Astrocyte of the spinal cord (primary cell): ENCODE results near the gene MAP4.

Source experiments
- DNase-seq: peaks from one replicate; pipeline ENCODE4 v3.0.0; 2011; ENCODE audit warnings: low read depth, low spot score
- H3K4me3 ChIP-seq: 2 replicates; pipeline ENCODE4 v1.5.1; 2011; ENCODE audit warnings: low read depth, mild to moderate bottlenecking, low read length, moderate library complexity
- CTCF ChIP-seq: IDR thresholded peaks from 2 replicates; pipeline ENCODE4 v1.5.1; 2012; ENCODE audit warnings: low read depth, mild to moderate bottlenecking, low read length, inconsistent platforms
- in situ Hi-C: cut with HindIII; loops from 2 replicates; pipeline ENCODE4 v1.10.0; 2017; ENCODE audit warnings: low sequenced_read_pairs

The MAP4 gene

GRCh38 chr3:47984075-47984728 lies 32.0 kb downstream of the MAP4 start:
- TF ChIP-seq CTCF, result no peak
- in situ Hi-C loops, result no loop called here
- no peak overlapping the region for H3K4me3 ChIP-seq
- peak; percentile 84 for DNase-seq

- in situ Hi-C loops, result no loop called here
- DNase-seq, result no peak
- no peak overlapping the region for H3K4me3 ChIP-seq
- TF ChIP-seq CTCF, result no peak
These were observed 35.4 kb downstream of the MAP4 start for GRCh38 chr3:47980795-47981194.

GRCh38 chr3:47979070-47979469 lies 37.1 kb downstream of the MAP4 start:
- H3K4me3 ChIP-seq, result no peak overlapping the region
- no peak for TF ChIP-seq CTCF
- no peak for DNase-seq
- in situ Hi-C loops, result no loop called here

GRCh38 chr3:47978386-47978785 lies 37.8 kb downstream of the MAP4 start:
- in situ Hi-C loops, result no loop called here
- DNase-seq, result no peak
- no peak overlapping the region for H3K4me3 ChIP-seq
- no peak for TF ChIP-seq CTCF

GRCh38 chr3:47976135-47976732 lies 40.0 kb downstream of the MAP4 start:
- H3K4me3 ChIP-seq, result no peak overlapping the region
- DNase-seq, result no peak
- no peak for TF ChIP-seq CTCF
- in situ Hi-C loops, result no loop called here

GRCh38 chr3:47974974-47975470 lies 41.2 kb downstream of the MAP4 start:
- no peak for TF ChIP-seq CTCF
- H3K4me3 ChIP-seq, result no peak overlapping the region
- in situ Hi-C loops, result no loop called here
- no peak for DNase-seq
